ENCODE data around the gene KIF3A. TPM values are rescaled to one million over a fixed set of nuclear protein-coding genes. Genes with fewer than 3 reads are reported as not detected.

The KIF3A gene
- total and polyA plus RNA-seq, 2 of the 8 experiments (the other 6 are each of a cell fraction or from before 2014, with no cell fraction given): 3.1 to 13.1 TPM

- no peak for TF ChIP-seq CHD7 (IDR thresholded peaks at IDR 0.05; ENCODE audit: insufficient replicate concordance, low read length)
Observed at GRCh38 chr5:132764051-132764450, 26.7 kb upstream of the KIF3A start (continued).
